Astrocyte (in vitro differentiated cells and primary cell): ENCODE results near the gene NAA20. TPM values are rescaled to one million over a fixed set of nuclear protein-coding genes. Genes with fewer than 3 reads are reported as not detected.

Experiments
- DNase-seq: peaks from one replicate; pipeline ENCODE4 v3.0.0-alpha.2; 2010; ENCODE audit warnings: low read depth
- FAIRE-seq: peaks from 2 replicates; lab custom pipeline; 2011; peaks lifted over from hg19 to GRCh38; lab: Jason Lieb, UNC
- H2AFZ ChIP-seq: 2 replicates; pipeline ENCODE4 v1.6.0; 2012; ENCODE audit warnings: low read depth, low read length, inconsistent platforms
- H3K27ac ChIP-seq: 2 replicates; pipeline ENCODE4 v1.5.1; 2011; ENCODE audit warnings: low read depth, low read length, inconsistent platforms
- H3K27me3 ChIP-seq: 2 replicates; pipeline ENCODE4 v1.6.0; 2011; ENCODE audit warnings: low read length, inconsistent platforms; ENCODE audit not compliant: insufficient read depth
- H3K36me3 ChIP-seq: 2 replicates; pipeline ENCODE4 v1.5.1; 2011; ENCODE audit warnings: low read length, inconsistent platforms; ENCODE audit not compliant: insufficient read depth
- H3K4me1 ChIP-seq: 2 replicates; pipeline ENCODE4 v1.5.1; 2011; ENCODE audit warnings: low read length, inconsistent platforms; ENCODE audit not compliant: insufficient read depth
- H3K4me2 ChIP-seq: 2 replicates; pipeline ENCODE4 v1.6.0; 2012; ENCODE audit warnings: low read length, inconsistent platforms
- H3K4me3 ChIP-seq: 2 replicates; pipeline ENCODE4 v1.5.1; 2011; ENCODE audit warnings: low read depth, mild to moderate bottlenecking, low read length, inconsistent platforms; ENCODE audit not compliant: insufficient read depth
- H3K79me2 ChIP-seq: 2 replicates; pipeline ENCODE4 v1.6.0; 2012; ENCODE audit warnings: mild to moderate bottlenecking, low read length, inconsistent platforms; ENCODE audit not compliant: insufficient read depth
- H3K9ac ChIP-seq: 2 replicates; pipeline ENCODE4 v1.6.0; 2012; ENCODE audit warnings: mild to moderate bottlenecking, low read length, inconsistent platforms
- H3K9me3 ChIP-seq: 2 replicates; pipeline ENCODE4 v1.5.1; 2012; ENCODE audit warnings: low read depth, mild to moderate bottlenecking, low read length, inconsistent platforms; ENCODE audit not compliant: insufficient read depth
- H4K20me1 ChIP-seq: 2 replicates; pipeline ENCODE4 v1.6.0; 2012; ENCODE audit warnings: low read length, inconsistent platforms; ENCODE audit not compliant: insufficient read depth
- H3K27ac Mint-ChIP-seq: one replicate; pipeline ENCODE4 v1.8.0; 2021; ENCODE audit warnings: mild to moderate bottlenecking, mixed read lengths; ENCODE audit not compliant: unreplicated experiment
- H3K27me3 Mint-ChIP-seq: one replicate; pipeline ENCODE4 v1.8.0; 2021; ENCODE audit warnings: low read depth, mixed read lengths; ENCODE audit not compliant: unreplicated experiment
- H3K36me3 Mint-ChIP-seq: one replicate; pipeline ENCODE4 v1.8.0; 2021; ENCODE audit warnings: low read depth, mixed read lengths; ENCODE audit not compliant: unreplicated experiment
- H3K4me1 Mint-ChIP-seq: one replicate; pipeline ENCODE4 v1.8.0; 2021; ENCODE audit warnings: low read depth, mixed read lengths; ENCODE audit not compliant: unreplicated experiment
- H3K4me3 Mint-ChIP-seq: one replicate; pipeline ENCODE4 v1.8.0; 2021; ENCODE audit warnings: mild to moderate bottlenecking, moderate library complexity, mixed read lengths; ENCODE audit not compliant: unreplicated experiment
- H3K9me3 Mint-ChIP-seq: one replicate; pipeline ENCODE4 v1.8.0; 2021; ENCODE audit warnings: mild to moderate bottlenecking, mixed read lengths; ENCODE audit not compliant: unreplicated experiment
- EZH2 ChIP-seq: IDR thresholded peaks from 2 replicates; pipeline ENCODE4 v1.6.1; 2012; ENCODE audit warnings: mild to moderate bottlenecking, low read length, inconsistent platforms; ENCODE audit not compliant: insufficient read depth
- total RNA-seq: library from RNA; stranded (reverse); gene quantifications from 2 replicates; pipeline ENCODE4 v1.2.1, GENCODE V29; 2021
- TF ChIP-seq, protein P1 (sequence below): IDR thresholded peaks from 2 replicates; pipeline ENCODE4 v1.5.1; 2011; ENCODE audit warnings: low read depth, mild to moderate bottlenecking, inconsistent platforms, low read length, moderate library complexity; ENCODE audit not compliant: insufficient read depth

Gene NAA20
- total RNA-seq, 1 donor from 2014 or later: 73.0 TPM

DNA sequence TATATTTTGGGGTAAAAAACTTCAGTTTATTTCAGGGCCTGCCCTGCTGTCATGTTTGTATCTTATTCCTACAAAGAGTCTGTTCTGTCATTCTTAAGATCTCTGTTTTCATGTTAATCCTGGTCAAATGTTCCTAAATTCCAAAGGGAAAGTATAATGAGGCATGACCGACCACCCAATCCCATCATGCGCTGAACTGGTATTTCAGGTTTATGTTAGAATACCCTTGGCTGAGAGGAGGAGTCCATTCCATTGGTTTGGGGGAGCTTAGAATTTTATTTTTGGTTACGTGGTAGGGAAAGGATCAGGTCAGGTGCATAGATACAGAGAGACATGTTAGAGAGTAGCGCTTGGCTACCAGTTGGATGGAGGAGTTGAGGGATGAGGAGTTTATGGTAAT lies 60.9 kb downstream of the NAA20 start:
- Histone ChIP-seq H3K27me3 (peaks cover 15% of the 10 kb centered on the region), H4K20me1 (no peaks in the 10 kb centered on the region), H3K4me2 (no peak overlapping the region), H3K9ac (no peak overlapping the region), H3K4me3 (no peak overlapping the region), H3K4me1 (no peaks in the 10 kb centered on the region), H3K9me3 (no peaks in the 10 kb centered on the region), H2AFZ (no peak overlapping the region), H3K27ac (no peak overlapping the region), H3K36me3 (no peaks in the 10 kb centered on the region), H3K79me2 (no peaks in the 10 kb centered on the region)
- Mint-ChIP-seq H3K4me1 (no peaks in the 10 kb centered on the region), H3K27ac (no peak overlapping the region), H3K4me3 (no peak overlapping the region), H3K9me3 (no peaks in the 10 kb centered on the region), H3K27me3 (peaks cover 22% of the 10 kb centered on the region), H3K36me3 (no peaks in the 10 kb centered on the region)
- FAIRE-seq (no peak), DNase-seq (no peak)
- TF ChIP-seq EZH2: no peak
- TF ChIP-seq, protein P1, sequence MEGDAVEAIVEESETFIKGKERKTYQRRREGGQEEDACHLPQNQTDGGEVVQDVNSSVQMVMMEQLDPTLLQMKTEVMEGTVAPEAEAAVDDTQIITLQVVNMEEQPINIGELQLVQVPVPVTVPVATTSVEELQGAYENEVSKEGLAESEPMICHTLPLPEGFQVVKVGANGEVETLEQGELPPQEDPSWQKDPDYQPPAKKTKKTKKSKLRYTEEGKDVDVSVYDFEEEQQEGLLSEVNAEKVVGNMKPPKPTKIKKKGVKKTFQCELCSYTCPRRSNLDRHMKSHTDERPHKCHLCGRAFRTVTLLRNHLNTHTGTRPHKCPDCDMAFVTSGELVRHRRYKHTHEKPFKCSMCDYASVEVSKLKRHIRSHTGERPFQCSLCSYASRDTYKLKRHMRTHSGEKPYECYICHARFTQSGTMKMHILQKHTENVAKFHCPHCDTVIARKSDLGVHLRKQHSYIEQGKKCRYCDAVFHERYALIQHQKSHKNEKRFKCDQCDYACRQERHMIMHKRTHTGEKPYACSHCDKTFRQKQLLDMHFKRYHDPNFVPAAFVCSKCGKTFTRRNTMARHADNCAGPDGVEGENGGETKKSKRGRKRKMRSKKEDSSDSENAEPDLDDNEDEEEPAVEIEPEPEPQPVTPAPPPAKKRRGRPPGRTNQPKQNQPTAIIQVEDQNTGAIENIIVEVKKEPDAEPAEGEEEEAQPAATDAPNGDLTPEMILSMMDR: no peak

DNA sequence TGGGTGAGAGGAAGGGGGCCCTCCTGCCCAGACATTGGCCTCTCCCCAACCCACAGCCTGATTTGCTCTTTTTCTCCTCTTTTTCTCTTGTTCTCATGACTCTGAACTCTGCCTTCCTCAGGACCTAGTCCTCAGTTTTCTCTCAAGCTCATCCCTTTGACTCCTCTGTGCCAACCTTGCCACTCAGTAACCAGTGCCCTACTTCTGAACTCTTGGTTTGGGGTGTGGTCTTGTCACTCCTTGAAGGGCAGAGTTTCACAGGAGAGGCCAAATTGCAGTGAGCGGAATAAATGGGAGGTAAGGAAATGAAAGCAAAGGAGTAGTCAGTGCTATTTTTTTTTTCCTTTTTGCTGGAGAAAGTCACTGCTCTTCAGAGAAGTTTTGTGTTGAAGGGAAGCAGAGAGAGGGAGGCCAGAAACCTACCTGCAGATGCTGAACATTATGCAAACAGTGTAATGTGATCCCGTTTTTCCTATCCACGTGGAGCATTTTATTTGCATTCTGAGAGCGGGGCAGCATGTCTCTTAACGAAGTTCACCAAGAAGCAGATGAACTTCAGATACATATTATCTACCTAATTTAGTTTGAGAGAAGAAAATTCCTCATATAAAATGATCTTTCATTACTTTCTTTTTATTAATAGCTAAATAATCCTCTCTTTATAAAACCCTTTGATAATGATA lies 62.1 kb downstream of the NAA20 start:
- Histone ChIP-seq H3K27me3 (peaks cover 5% of the 10 kb centered on the region), H3K79me2 (no peaks in the 10 kb centered on the region), H3K4me2 (no peak overlapping the region), H3K9ac (no peak overlapping the region), H3K4me3 (no peak overlapping the region), H3K9me3 (no peaks in the 10 kb centered on the region), H3K27ac (no peak overlapping the region), H3K36me3 (no peaks in the 10 kb centered on the region), H4K20me1 (no peaks in the 10 kb centered on the region), H3K4me1 (no peaks in the 10 kb centered on the region), H2AFZ (no peak overlapping the region)
- Mint-ChIP-seq H3K9me3 (no peaks in the 10 kb centered on the region), H3K4me1 (no peaks in the 10 kb centered on the region), H3K4me3 (no peak overlapping the region), H3K36me3 (no peaks in the 10 kb centered on the region), H3K27ac (no peak overlapping the region), H3K27me3 (peaks cover 18% of the 10 kb centered on the region)
- DNase-seq (no peak), FAIRE-seq (no peak)
- TF ChIP-seq, protein P1: no peak
- TF ChIP-seq EZH2: no peak

Other genes with a start within 250 kb of the NAA20 start
- 20.1 and 20.2 TPM in 2 replicates for gene CRNKL1, start 35.1 kb downstream of the NAA20 start, total RNA-seq
- gene CFAP61, start 35.2 kb downstream of the NAA20 start, total RNA-seq: not detected in 2 replicates